ENCODE measurements around the gene ZBTB32.

The ZBTB32 gene

GRCh38 chr19:35696835-35697234, 7.5 kb upstream of the ZBTB32 start:
- DNase-seq: no peak

- peak; percentile 99 for DNase-seq
Measured at GRCh38 chr19:35702223-35703012, 1.9 kb upstream of the ZBTB32 start.

GRCh38 chr19:35703343-35703742, 1.0 kb upstream of the ZBTB32 start:
- DNase-seq: no peak

GRCh38 chr19:35708391-35708790, 4.0 kb downstream of the ZBTB32 start:
- no peak for DNase-seq

- DNase-seq: no peak
Measured at GRCh38 chr19:35710784-35711723, 6.7 kb downstream of the ZBTB32 start.

- DNase-seq: peak; percentile 14
Measured at GRCh38 chr19:35712567-35713505, 8.5 kb downstream of the ZBTB32 start.

- DNase-seq: no peak
Measured at GRCh38 chr19:35713506-35713850, 9.1 kb downstream of the ZBTB32 start.

- DNase-seq: peak; percentile 78
Measured at GRCh38 chr19:35713904-35714495, 9.6 kb downstream of the ZBTB32 start.

- peak; percentile 23 for DNase-seq
Measured at GRCh38 chr19:35714601-35715354, 10.4 kb downstream of the ZBTB32 start.

GRCh38 chr19:35715355-35715809, 11.0 kb downstream of the ZBTB32 start:
- no peak for DNase-seq

GRCh38 chr19:35715981-35716800, 11.8 kb downstream of the ZBTB32 start:
- DNase-seq: no peak

- DNase-seq: peak; percentile 98
Measured at GRCh38 chr19:35716801-35717664, 12.7 kb downstream of the ZBTB32 start.

GRCh38 chr19:35717665-35718344, 13.4 kb downstream of the ZBTB32 start, which contains the start of gene KMT2B:
Gene KMT2B (plus strand): TSS chr19:35718003. CDS start chr19:35718019, 16 bp downstream.
- no peak for DNase-seq

- DNase-seq: peak; percentile 50
Measured at GRCh38 chr19:35718345-35719041, 14.1 kb downstream of the ZBTB32 start.

GRCh38 chr19:35719402-35720162, 15.2 kb downstream of the ZBTB32 start:
- no peak for DNase-seq

- no peak for DNase-seq
Measured at GRCh38 chr19:35720163-35720524, 15.8 kb downstream of the ZBTB32 start.

GRCh38 chr19:35720648-35721047, 16.3 kb downstream of the ZBTB32 start:
- DNase-seq: no peak

Data from OCI-M1 (cell line).